Testis (tissue), 3 donors: ENCODE results near the gene TRPM2. TPM values are rescaled to one million over a fixed set of nuclear protein-coding genes. Genes with fewer than 3 reads are reported as not detected.

Experiments
- DNase-seq: peaks from one replicate; pipeline ENCODE4 v3.0.0-alpha.2; 2019
- H3K27ac ChIP-seq, 2 donors: fragments of 200-600 bp; sonication (generic); one replicate each; pipeline ENCODE4 v1.5.1; 2019
- H3K27me3 ChIP-seq: fragments of 200-600 bp; sonication (generic); one replicate; pipeline ENCODE4 v1.5.1; 2019
- H3K36me3 ChIP-seq: fragments of 200-600 bp; sonication (generic); one replicate; pipeline ENCODE4 v1.5.1; 2017; ENCODE audit warnings: low read depth; ENCODE audit errors: missing control alignments
- H3K4me1 ChIP-seq: fragments of 200-600 bp; sonication (generic); one replicate; pipeline ENCODE4 v1.5.1; 2019
- H3K4me3 ChIP-seq, 2 donors: fragments of 200-600 bp; sonication (generic); one replicate each; pipeline ENCODE4 v1.5.1; 2017 to 2019
- H3K9me3 ChIP-seq: fragments of 200-600 bp; sonication (generic); one replicate; pipeline ENCODE4 v1.5.1; 2017
- CTCF ChIP-seq, 3 experiments: fragments of 450-650 bp in 2 of 3; fragments of 200-600 bp in 1 of 3; sonication (generic) in 1 of 3; IDR thresholded peaks; one replicate each; pipeline ENCODE4 v1.5.1; 2016 to 2019; ENCODE audit warnings: antibody characterized with exemption in 3 of 3, mild to moderate bottlenecking in 2 of 3, moderate library complexity in 1 of 3
- POLR2A ChIP-seq: fragments of 450-650 bp; IDR thresholded peaks from one replicate; pipeline ENCODE4 v1.6.1; 2017; ENCODE audit warnings: antibody characterized with exemption, mild to moderate bottlenecking, moderate library complexity
- WGBS, 2 donors: methylation state at CpG; one replicate each; pipeline ENCODE4 v1.1.5; 2018; 5-methylcytosine and 5-hydroxymethylcytosine counted together
- intact Hi-C: fragments of 100-400 bp; cut with DNase I; formaldehyde crosslinking; loops from one replicate; pipeline ENCODE4 v1.15.1; 2023; ENCODE audit warnings: low total_unique reads
- polyA plus RNA-seq: library from polyadenylated mRNA; stranded (reverse); fragments of 350-450 nt; fragmentation: Illumina TruSeq; extraction: RNeasy Lipid Tissue Mini Kit (QIAGEN cat#74804); gene quantifications from one replicate; pipeline ENCODE4 v1.2.3, GENCODE V29; 2014; ENCODE audit warnings: low read depth, low replicate concordance; ENCODE audit not compliant: insufficient read depth
- total RNA-seq, 2 donors: library from RNA; depleted of rRNA; stranded (reverse); fragments of >200 nt; gene quantifications; one replicate each; pipeline ENCODE4 v1.2.3, GENCODE V29; 2016

The TRPM2 gene
- total and polyA plus RNA-seq, 3 donors from 2014 or later: 3.0 to 4.9 (median 3.9) TPM

- intact Hi-C loops: no loop called here
- TF ChIP-seq CTCF (IDR thresholded peaks at IDR 0.05) (no peak), POLR2A (no peak)
These were observed 97.0 kb downstream of the TRPM2 start for GRCh38 chr21:44450402-44450801.

GRCh38 chr21:44450999-44451398 is 97.6 kb downstream of the TRPM2 start:
- TF ChIP-seq CTCF (IDR thresholded peaks at IDR 0.05): no peak
- no peak for TF ChIP-seq POLR2A
- Histone ChIP-seq H3K27me3 (no peaks in the 10 kb centered on the region), H3K4me3 (no peak overlapping the region), H3K9me3 (no peaks in the 10 kb centered on the region), H3K27ac (no peak overlapping the region), H3K4me1 (peaks cover 1% of the 10 kb centered on the region), H3K36me3 (no peaks in the 10 kb centered on the region)
- WGBS, 2 donors: 85 to 88% methylated on average over 11 to 14 of the region's 14 CpGs
- no peak for DNase-seq
- intact Hi-C loops: no loop called here

More at GRCh38 chr21:44450402-44450801, 97.0 kb downstream of the TRPM2 start:
- Histone ChIP-seq H3K27ac (no peak overlapping the region), H3K27me3 (no peaks in the 10 kb centered on the region), H3K4me1 (no peaks in the 10 kb centered on the region), H3K36me3 (no peaks in the 10 kb centered on the region), H3K9me3 (no peaks in the 10 kb centered on the region), H3K4me3 (no peak overlapping the region)
- DNase-seq: no peak
- WGBS, 2 donors: 57 to 78% methylated on average over 8 to 14 of the region's 14 CpGs

- no peak overlapping the region for H3K27ac ChIP-seq
- peaks cover 4% of the 10 kb centered on the region for H3K4me1 ChIP-seq
- H3K4me3 ChIP-seq: no peak overlapping the region
- no peaks in the 10 kb centered on the region for H3K9me3 ChIP-seq
- 96 to 98% methylated on average over 3 of the region's 3 CpGs for WGBS, 2 donors
- intact Hi-C loops: no loop called here
- TF ChIP-seq CTCF (IDR thresholded peaks at IDR 0.05) (no peak), POLR2A (no peak)
- H3K27me3 ChIP-seq: no peaks in the 10 kb centered on the region
- no peaks in the 10 kb centered on the region for H3K36me3 ChIP-seq
- DNase-seq: no peak
These were observed 99.7 kb downstream of the TRPM2 start for GRCh38 chr21:44453120-44453519.

- H3K4me1 ChIP-seq: peaks cover 4% of the 10 kb centered on the region
- no peaks in the 10 kb centered on the region for H3K27me3 ChIP-seq
- no peaks in the 10 kb centered on the region for H3K36me3 ChIP-seq
- no peaks in the 10 kb centered on the region for H3K9me3 ChIP-seq
- WGBS, 2 donors: 75 to 78% methylated on average over 5 of the region's 5 CpGs
- H3K4me3 ChIP-seq: no peak overlapping the region
- DNase-seq: no peak
- intact Hi-C loops: no loop called here
- TF ChIP-seq CTCF (IDR thresholded peaks at IDR 0.05) (no peak), POLR2A (no peak)
- H3K27ac ChIP-seq: no peak overlapping the region
These were observed 100.6 kb downstream of the TRPM2 start for GRCh38 chr21:44454058-44454457.

GRCh38 chr21:44454747-44455523 is 101.5 kb downstream of the TRPM2 start, which contains the start of gene LRRC3:
LRRC3 (plus strand) TSS chr21:44455510; CDS start chr21:44456645, 1,135 bp downstream.
- intact Hi-C loops: no loop called here
- 3 to 6% methylated on average over 7 to 41 of the region's 45 CpGs for WGBS, 2 donors
- Histone ChIP-seq H3K36me3 (no peaks in the 10 kb centered on the region), H3K27me3 (no peaks in the 10 kb centered on the region), H3K4me3 (peak within 1 kb of the TSS; percentile 69 to 72), H3K4me1 (peaks cover 4% of the 10 kb centered on the region), H3K9me3 (no peaks in the 10 kb centered on the region), H3K27ac (peak within 1 kb of the TSS in 1 of 2 donors; percentile 45)
- no peak for TF ChIP-seq POLR2A
- no peak for TF ChIP-seq CTCF (IDR thresholded peaks at IDR 0.05)
- DNase-seq: peak; percentile 94
